GM12878 (cell line): ENCODE measurements around the gene PRKX. TPM values are rescaled to one million over a fixed set of nuclear protein-coding genes. Genes with fewer than 3 reads are reported as not detected.
A peak's percentile ranks its signal among the peaks of the same experiment; 100 is the strongest.

ENCODE experiments used
- ATAC-seq: fragments of 200-7000 bp; cut with Tn5 transposase; 3 replicates; pipeline ENCODE4 v1.9.1; 2020; ENCODE audit warnings: mild to moderate bottlenecking, moderate library complexity
- Bru-seq: library from RNA; stranded (reverse); fragments of 400-500 nt; gene quantifications from one replicate; lab custom pipeline; 2021; lab: Mats Ljungman, UMichigan
- BruChase-seq, 2 experiments: library from RNA; stranded (reverse); fragments of 400-500 nt; gene quantifications; one replicate each; lab custom pipeline; 2021; lab: Mats Ljungman, UMichigan
- BruUV-seq: library from RNA; stranded (reverse); fragments of 400-500 nt; replicated peaks from 2 replicates; lab custom pipeline; 2021; lab: Mats Ljungman, UMichigan
- CTCF ChIA-PET: fragments of 300-600 bp; sonication (Branson Sonifier 250); formaldehyde crosslinking; extraction: SDS; loops from one replicate; lab custom pipeline; 2021; ENCODE audit warnings: inconsistent platforms; lab: Yijun Ruan, JAX
- POLR2A ChIA-PET: fragments of 350-600 bp; formaldehyde crosslinking; extraction: SDS; loops from one replicate; lab custom pipeline; 2021; ENCODE audit warnings: inconsistent platforms; lab: Charles Lee
- RAD21 ChIA-PET: fragments of 300-600 bp; sonication (Branson Sonifier 250); formaldehyde crosslinking; loops from one replicate; lab custom pipeline; 2023; ENCODE audit warnings: antibody characterized with exemption; ENCODE audit not compliant: unreplicated experiment; lab: Charles Lee
- SMC1A ChIA-PET: fragments of 300-600 bp; sonication (Branson Sonifier 250); formaldehyde crosslinking; loops from one replicate; lab custom pipeline; 2023; ENCODE audit not compliant: unreplicated experiment, uncharacterized antibody; lab: Charles Lee
- DNase-seq: peaks from one replicate; pipeline ENCODE4 v3.0.0-alpha.2; 2011; ENCODE audit warnings: low read depth, low spot score
- FAIRE-seq: peaks from 3 replicates; lab custom pipeline; 2011; peaks lifted over from hg19 to GRCh38; lab: Jason Lieb, UNC
- H2AFZ ChIP-seq: 2 replicates; pipeline ENCODE4 v1.6.0; 2011; ENCODE audit warnings: low read depth, low read length, control low read depth; ENCODE audit not compliant: control insufficient read depth
- H3K27ac ChIP-seq: 2 replicates; pipeline ENCODE4 v1.5.1; 2011; ENCODE audit warnings: control low read depth; ENCODE audit not compliant: control insufficient read depth, insufficient read depth
- H3K27me3 ChIP-seq, 2 experiments: replicated peaks in 1 of 2; 2 replicates each; pipeline versions ENCODE4 v1.6.0 to v1.6.1; 2011; ENCODE audit warnings: low read length in 1 of 2; ENCODE audit not compliant: control insufficient read depth in 2 of 2, insufficient read depth in 2 of 2
- H3K36me3 ChIP-seq, 2 experiments: 2 replicates each; pipeline ENCODE4 v1.5.1; 2011; ENCODE audit warnings: low read length in 1 of 2; ENCODE audit not compliant: control insufficient read depth in 2 of 2, insufficient read depth in 2 of 2
- H3K4me1 ChIP-seq: 2 replicates; pipeline ENCODE4 v1.6.1; 2011; ENCODE audit warnings: mild to moderate bottlenecking, low read length, moderate library complexity, mixed read lengths; ENCODE audit not compliant: control insufficient read depth, insufficient read depth
- H3K4me2 ChIP-seq: 2 replicates; pipeline ENCODE4 v1.6.0; 2011; ENCODE audit warnings: control low read depth; ENCODE audit not compliant: control insufficient read depth, insufficient read depth
- H3K4me3 ChIP-seq: fragments of 200-600 bp; sonication (generic); 2 replicates; pipeline ENCODE4 v1.5.1; 2016
- H3K79me2 ChIP-seq: 2 replicates; pipeline ENCODE4 v1.6.0; 2011; ENCODE audit warnings: low read length; ENCODE audit not compliant: control insufficient read depth, insufficient read depth
- H3K9ac ChIP-seq: 2 replicates; pipeline ENCODE4 v1.8.0; 2011; ENCODE audit warnings: low read length, control low read depth, mixed read lengths; ENCODE audit not compliant: control insufficient read depth, insufficient read depth
- H3K9me3 ChIP-seq: replicated peaks from 3 replicates; pipeline ENCODE4 v1.5.1; 2011; ENCODE audit warnings: mild to moderate bottlenecking, low read length; ENCODE audit not compliant: control insufficient read depth, insufficient read depth
- H4K20me1 ChIP-seq: 2 replicates; pipeline ENCODE4 v1.6.0; 2011; ENCODE audit not compliant: control insufficient read depth, insufficient read depth
- ASH2L ChIP-seq: fragments of 300-600, 200-600 bp; sonication (generic); IDR thresholded peaks from 2 replicates; pipeline ENCODE4 v1.6.1; 2017; ENCODE audit warnings: low read depth, mild to moderate bottlenecking, borderline replicate concordance
- BHLHE40 ChIP-seq, 2 experiments: fragments of 450-650 bp in 1 of 2; IDR thresholded peaks; 2 replicates each; pipeline ENCODE4 v1.6.1; 2011 to 2017; ENCODE audit warnings: low read depth in 2 of 2, borderline replicate concordance in 1 of 2, improper control_type of control experiment in 1 of 2, low read length in 1 of 2, mild to moderate bottlenecking in 1 of 2
- CHD4 ChIP-seq: fragments of 200-600 bp; sonication (generic); IDR thresholded peaks from 2 replicates; pipeline ENCODE4 v1.6.1; 2016; ENCODE audit warnings: mild to moderate bottlenecking
- CREB1 ChIP-seq: IDR thresholded peaks from 2 replicates; pipeline ENCODE4 v1.6.1; 2012; ENCODE audit warnings: low read depth, mild to moderate bottlenecking, inconsistent platforms
- DPF2 ChIP-seq: fragments of 450-650 bp; IDR thresholded peaks from 2 replicates; pipeline ENCODE4 v1.6.1; 2017; ENCODE audit warnings: mild to moderate bottlenecking
- EGR1 ChIP-seq, 2 experiments: IDR thresholded peaks; 1 replicate in 1 of 2; 2 replicates in 1 of 2; pipeline ENCODE4 v1.6.1; 2011 to 2012; ENCODE audit warnings: low read depth in 2 of 2, low read length in 2 of 2, borderline replicate concordance in 1 of 2, mild to moderate bottlenecking in 1 of 2, moderate library complexity in 1 of 2
- GATAD2B ChIP-seq: fragments of 450-650 bp; conservative IDR thresholded peaks from 2 replicates; pipeline ENCODE4 v1.6.1; 2017; ENCODE audit warnings: low read depth, mild to moderate bottlenecking, moderate library complexity
- IKZF1 ChIP-seq: fragments of 450-650 bp; conservative IDR thresholded peaks from 2 replicates; pipeline ENCODE4 v1.6.1; 2017; ENCODE audit warnings: antibody characterized with exemption, mild to moderate bottlenecking
- LARP7 ChIP-seq: fragments of 450-650 bp; IDR thresholded peaks from 2 replicates; pipeline ENCODE4 v1.6.1; 2017; ENCODE audit warnings: mild to moderate bottlenecking
- MXI1 ChIP-seq: fragments of 150-350 bp; IDR thresholded peaks from 2 replicates; pipeline ENCODE4 v1.6.1; 2011; ENCODE audit warnings: low read depth, mild to moderate bottlenecking, inconsistent platforms, low read length, improper control_type of control experiment
- NR2C1 ChIP-seq: fragments of 450-650 bp; IDR thresholded peaks from 2 replicates; pipeline ENCODE4 v1.6.1; 2017; ENCODE audit warnings: antibody characterized with exemption, mild to moderate bottlenecking, moderate library complexity
- PAX5 ChIP-seq: IDR thresholded peaks from 2 replicates; pipeline ENCODE4 v1.6.1; 2011; ENCODE audit warnings: low read depth, low read length, borderline replicate concordance
- POLR2A ChIP-seq: IDR thresholded peaks from 2 replicates; pipeline ENCODE4 v1.6.1; 2011; ENCODE audit warnings: low read depth, mild to moderate bottlenecking, low read length
- RAD51 ChIP-seq: fragments of 450-650 bp; IDR thresholded peaks from 2 replicates; pipeline ENCODE4 v1.6.1; 2016; ENCODE audit warnings: moderate library complexity, mild to moderate bottlenecking, inconsistent platforms
- SMARCA5 ChIP-seq: fragments of 450-650 bp; IDR thresholded peaks from 2 replicates; pipeline ENCODE4 v1.6.1; 2017; ENCODE audit warnings: mild to moderate bottlenecking
- TAF1 ChIP-seq: IDR thresholded peaks from 2 replicates; pipeline ENCODE4 v1.6.1; 2011; ENCODE audit warnings: mild to moderate bottlenecking, low read depth, low read length, borderline replicate concordance
- YY1 ChIP-seq: IDR thresholded peaks from 2 replicates; pipeline ENCODE4 v1.6.1; 2011; ENCODE audit warnings: low read depth, mild to moderate bottlenecking, low read length
- WGBS: methylation state at CpG from one replicate; pipeline ENCODE4 v1.1.6; 2016; ENCODE audit warnings: low lambda C conversion rate; ENCODE audit not compliant: insufficient replicate concordance, insufficient coverage; ENCODE audit errors: missing lambda C conversion rate; 5-methylcytosine and 5-hydroxymethylcytosine counted together
- in situ Hi-C: fragments of 300-500 bp; cut with MboI; formaldehyde crosslinking; loops from 9 replicates; pipeline ENCODE4 v1.14.3; 2018; ENCODE audit warnings: mixed read lengths
- intact Hi-C: fragments of 100-400 bp; cut with micrococcal nuclease; formaldehyde crosslinking; loops from one replicate; pipeline ENCODE4 v1.14.2; 2022; ENCODE audit not compliant: unreplicated experiment
- long read RNA-seq, 2 experiments: library from polyadenylated mRNA; unstranded; transcript quantifications; one replicate each; pipeline ENCODE4 v2.0.0, GENCODE V29; 2019 to 2020
- polyA minus RNA-seq, 3 experiments: library from RNA; depleted of rRNA, polyadenylated mRNA; stranded (reverse); fragments of >200 nt; gene quantifications; 2 replicates each; pipeline ENCODE4 v1.2.3, GENCODE V29; 2011
- polyA plus RNA-seq, 11 experiments: library from polyadenylated mRNA; depleted of rRNA in 4 of 11; unstranded in 6 of 11; stranded (reverse) in 5 of 11; fragments of >200 nt; fragmentation: Nextera tagmentation in 4 of 11; fragmentation: Illumina TruSeq in 1 of 11; extraction: Ambion mirVana in 4 of 11; extraction: Trizol in 1 of 11; gene quantifications; 1 replicate in 1 of 11; 2 replicates in 10 of 11; pipeline versions ENCODE4 v1.2.1 to v1.2.3, GENCODE V29; 2011 to 2016; ENCODE audit warnings: inconsistent platforms in 2 of 11, missing spikeins in 2 of 11, low read depth in 1 of 11
- total RNA-seq, 4 experiments: library from RNA; depleted of rRNA in 3 of 4; stranded (reverse); fragments of >200 nt in 3 of 4; fragmentation: Illumina TruSeq in 1 of 4; extraction: Trizol in 1 of 4; gene quantifications; 2 replicates each; pipeline versions ENCODE4 v1.2.1 to v1.2.3, GENCODE V29; 2013 to 2021

Gene PRKX
- 103 and 121 TPM in 2 replicates for total RNA-seq (2013; cell fraction: nucleolus; rRNA removed)
- total RNA-seq (2014; rRNA removed) (22.6 and 24.1 TPM in 2 replicates), total RNA-seq (2014; rRNA removed; fragmentation: Illumina TruSeq; extraction: Trizol) (24.6 and 28.7 TPM in 2 replicates), total RNA-seq (2021) (29.0 and 34.6 TPM in 2 replicates), polyA plus RNA-seq (2011; rRNA removed) (45.3 and 46.5 TPM in 2 replicates), polyA plus RNA-seq (2014; fragmentation: Illumina TruSeq; extraction: Trizol) (26.4 and 29.1 TPM in 2 replicates), polyA plus RNA-seq (2014; fragmentation: Nextera tagmentation; extraction: Ambion mirVana) (1 to 10 TPM; 3.9 to 5.4 TPM), polyA plus RNA-seq (2014; rRNA removed) (24.4 and 27.3 TPM in 2 replicates), polyA plus RNA-seq (2016; fragmentation: Nextera tagmentation; extraction: Ambion mirVana) (10 to 100 TPM; 22.4 to 23.4 TPM), polyA minus RNA-seq (2011; rRNA and poly(A)+ RNA removed) (31.8 and 43.3 TPM in 2 replicates), Bru-seq, nascent RNA (percentile 78 among the genes with signal in this experiment), BruChase-seq, experiment 1, labeled RNA remaining after a 6-hour chase (percentile 83 among the genes with signal in this experiment), BruChase-seq, experiment 2, labeled RNA remaining after a 2-hour chase (percentile 80 among the genes with signal in this experiment)
- 13.3 TPM for polyA plus RNA-seq (2011; ENCODE audit: low read depth)
- 30.1 and 31.0 TPM in 2 replicates for polyA plus RNA-seq (2011; cell fraction: cytosol; rRNA removed)
- polyA plus RNA-seq (2011; cell fraction: nucleus; rRNA removed) = 21.7 and 24.7 TPM in 2 replicates
- polyA plus RNA-seq (2012) = 22.8 and 27.7 TPM in 2 replicates
- polyA minus RNA-seq (2011; cell fraction: cytosol; rRNA and poly(A)+ RNA removed) = 14.0 and 18.0 TPM in 2 replicates
- polyA minus RNA-seq (2011; cell fraction: nucleus; rRNA and poly(A)+ RNA removed) = 12.5 and 17.6 TPM in 2 replicates
- long read RNA-seq, experiment 1, full-length matches to known transcripts = 1 of 4 reads
- long read RNA-seq, experiment 1, partial matches to known transcripts = 0 of 4 reads
- long read RNA-seq, experiment 1, other reads (novel, unspliced or antisense) = 3 of 4 reads
- long read RNA-seq, experiment 2, partial matches to known transcripts = 4 of 17 reads
- long read RNA-seq, experiment 2, other reads (novel, unspliced or antisense) = 13 of 17 reads

DNA sequence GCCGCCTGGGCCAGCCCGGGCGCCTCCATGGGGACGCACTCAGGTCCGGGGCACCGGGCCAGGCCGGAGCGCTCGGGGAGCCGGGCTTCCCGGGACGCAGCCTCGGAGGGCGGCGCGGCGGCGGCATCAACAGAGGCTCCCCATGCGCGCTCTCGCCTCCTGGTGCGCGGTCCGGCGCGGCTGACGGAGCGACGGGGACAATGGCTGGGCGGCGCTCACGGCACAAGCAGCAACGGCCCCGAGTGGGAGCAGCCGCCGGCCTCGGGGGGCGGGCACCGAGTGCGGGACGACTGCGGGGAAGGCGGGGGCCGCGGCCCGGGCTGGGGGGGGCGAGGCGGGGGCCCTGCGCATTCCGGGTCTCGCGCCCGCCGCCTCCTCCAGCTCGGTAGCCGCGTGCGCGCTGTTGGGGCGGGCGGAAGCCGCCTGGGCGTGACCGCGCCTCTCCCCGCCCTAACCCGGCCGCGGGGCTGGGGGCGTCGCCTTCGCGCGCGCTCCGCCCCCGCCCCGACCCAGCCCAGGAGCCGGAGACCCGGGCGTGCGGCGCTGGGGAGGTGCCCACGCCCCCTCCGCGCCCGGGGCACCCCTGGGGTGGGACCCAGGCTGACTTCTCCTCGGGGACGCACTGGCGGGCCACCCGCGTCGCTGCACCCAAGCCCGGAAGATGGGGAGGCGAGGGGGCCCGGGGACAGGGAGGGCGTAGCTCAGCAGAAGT, at the start of gene PRKX:
PRKX (minus strand) TSS at position 425 of the 712 bp plus-strand sequence; CDS start at position 29, 396 bp downstream.
- peak; percentile 86 for ATAC-seq
- CTCF ChIA-PET = interaction anchor here (1.2 to 1.3 kb wide), 2 partner anchors 12 to 13 kb away, joined by 3 to 4 read pairs; no protein-coding TSS in a partner anchor
- Histone ChIP-seq H3K9ac (peak within 1 kb of the TSS; percentile 86), H3K79me2 (peaks cover 38% of the 10 kb centered on the region), H4K20me1 (no peaks in the 10 kb centered on the region), H3K27ac (peak within 1 kb of the TSS; percentile 81), H3K4me3 (peak within 1 kb of the TSS; percentile 83), H3K9me3 (no peaks in the 10 kb centered on the region)
- POLR2A ChIA-PET = interaction anchor here (1.0 kb wide), 1 partner anchor 13 kb away, joined by 4 read pairs; no protein-coding TSS in a partner anchor
- peak; percentile 13 for DNase-seq
- under 1% methylated on average over 38 of the region's 97 CpGs for WGBS
- TF ChIP-seq BHLHE40 (IDR thresholded peaks at IDR 0.05; ENCODE audit: borderline replicate concordance in 1 of 2, low read depth in 2 of 2, low read length in 1 of 2) (peak in 1 of 2 experiments; percentile 72; a peak in 1 of 4 replicates), EGR1 (IDR thresholded peaks at IDR 0.05; ENCODE audit: borderline replicate concordance in 1 of 2, low read depth in 2 of 2, low read length in 2 of 2) (peak in 1 of 2 experiments; percentile 89; a peak in 2 of 3 replicates), CREB1 (no peak; the same call in 1 of the 2 replicates), NR2C1 (no peak), CHD4 (no peak), IKZF1 (peak; percentile 73), GATAD2B (peak; percentile 36; the same call in 1 of the 2 replicates), PAX5 (peak; percentile 74; the same call in 1 of the 2 replicates), TAF1 (0 out of 2 replicates have a peak, but pooled peaks have one; percentile 14), DPF2 (peak; percentile 52; the same call in 1 of the 2 replicates), SMARCA5 (peak; percentile 94), POLR2A (peak; percentile 81), YY1 (peak; percentile 41; the same call in 1 of the 2 replicates), ASH2L (peak; percentile 37; the same call in 1 of the 2 replicates), RAD51 (no peak), LARP7 (peak; percentile 31; the same call in 1 of the 2 replicates), MXI1 (peak; percentile 42; the same call in 1 of the 2 replicates)
- TF ChIP-seq, all 136 proteins: peak for 13
- H3K4me1 ChIP-seq = peaks cover 5% of the 10 kb centered on the region
- FAIRE-seq = no peak
- no peaks in the 10 kb centered on the region for H3K27me3 ChIP-seq
- H3K4me2 ChIP-seq = peak within 1 kb of the TSS; percentile 95
- H3K36me3 ChIP-seq = no peaks in the 10 kb centered on the region
- in situ Hi-C loops (loop anchor here (5.0 kb wide), 1 partner anchor 99 kb away; no protein-coding TSS in a partner anchor), intact Hi-C loops (loop anchor here (1.0 to 5.0 kb wide), 2 partner anchors 56 to 99 kb away; no protein-coding TSS in a partner anchor)
- no TSS peak for BruUV-seq
- ChIA-PET SMC1A (interaction anchor here (1.1 to 1.8 kb wide), 3 partner anchors 12 to 98 kb away, joined by 3 to 8 read pairs (median 4); no protein-coding TSS in a partner anchor), RAD21 (interaction anchor here (0.6 to 1.0 kb wide), 3 partner anchors 42 to 100 kb away, joined by 3 to 5 read pairs (median 3); no protein-coding TSS in a partner anchor)
- H2AFZ ChIP-seq = peak within 1 kb of the TSS; percentile 82
